Measurements from ENCODE around the gene CSF2RB. TPM values are rescaled to one million over a fixed set of nuclear protein-coding genes. Genes with fewer than 3 reads are reported as not detected.

Gene CSF2RB
- total and polyA plus RNA-seq, 2 of the 13 experiments (the other 11 are each of a cell fraction or from before 2014, with no cell fraction given), result not detected

DNA sequence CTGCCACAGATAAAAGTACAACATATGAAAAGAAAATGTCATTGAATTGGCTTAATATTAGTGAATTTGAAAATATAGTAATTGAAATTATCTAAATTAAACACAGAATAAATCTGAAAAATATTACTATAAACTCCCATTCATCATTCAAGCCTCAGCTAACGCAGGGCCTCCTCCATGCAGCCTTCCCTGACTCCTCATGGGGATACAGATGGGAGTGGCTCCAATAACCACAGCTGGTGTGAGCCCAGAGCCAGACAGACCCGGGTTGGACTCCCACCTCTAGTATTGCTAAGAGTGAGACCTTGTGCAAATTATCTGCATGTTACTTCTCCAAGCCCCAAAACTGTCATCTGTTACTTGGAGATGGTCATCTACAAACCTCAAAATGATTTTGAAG is 44.9 kb downstream of the CSF2RB start:
- no peak overlapping the region for H3K4me2 ChIP-seq (ENCODE audit: low read depth, low read length)
- 0% methylated on average over 2 of the region's 2 CpGs for WGBS (ENCODE audit: low lambda C conversion rate)
- H2AFZ ChIP-seq (ENCODE audit: low read length), result no peak overlapping the region
- H3K9me3 ChIP-seq (ENCODE audit: low read length), result no peaks in the 10 kb centered on the region
- CTCF ChIA-PET (ENCODE audit: low intra/inter-chr PET ratio, low total read pairs), result interaction anchor here (0.6 kb wide), 1 partner anchor 300 kb away, joined by 3 read pairs; no protein-coding TSS in a partner anchor
- no peaks in the 10 kb centered on the region for H4K20me1 ChIP-seq (ENCODE audit: insufficient read depth, low read length)
- H3K4me1 ChIP-seq (ENCODE audit: insufficient read depth, low read length), result no peaks in the 10 kb centered on the region
- no peak overlapping the region for H3K4me3 ChIP-seq (replicated peaks in 1 of 3; ENCODE audit: insufficient read depth in 1 of 3, low read depth in 2 of 3, low read length in 3 of 3)
- BruUV-seq (replicated peaks), result no TSS peak
- intact Hi-C loops (cut with micrococcal nuclease; ENCODE audit: unreplicated experiment) (no loop called here), in situ Hi-C loops (cut with HindIII; ENCODE audit: extremely low pct_ligation_motif_present, low pct_unique_long_range_greater_than_20kb) (no loop called here)
- H3K36me3 ChIP-seq (replicated peaks in 1 of 2; ENCODE audit: control insufficient read depth in 1 of 2, insufficient read depth in 2 of 2, low read length in 2 of 2), result no peaks in the 10 kb centered on the region
- POLR2A ChIA-PET, result no interaction called here
- H3K79me2 ChIP-seq (ENCODE audit: insufficient read depth, low read length), result no peaks in the 10 kb centered on the region
- FAIRE-seq (no peak), DNase-seq (ENCODE audit: low spot score) (no peak), ATAC-seq (no peak)
- peaks cover 0 to 1% of the 10 kb centered on the region in 2 experiments; a peak in 2 of 5 replicates for H3K27me3 ChIP-seq (ENCODE audit: control insufficient read depth in 1 of 2, insufficient read depth in 2 of 2, low read length in 2 of 2)
- no peak overlapping the region for H3K27ac ChIP-seq (ENCODE audit: extremely low read length, insufficient read depth, low read length)
- TF ChIP-seq NFE2L2 (IDR thresholded peaks at IDR 0.05; ENCODE audit: low read length), result no peak
- TF ChIP-seq HNRNPUL1 (IDR thresholded peaks at IDR 0.05; ENCODE audit: low read depth, low read length), result no peak
- no peak for TF ChIP-seq ZFP41 (CRISPR knock-in tag; IDR thresholded peaks at IDR 0.05; ENCODE audit: borderline replicate concordance)
- TF ChIP-seq, protein P1, sequence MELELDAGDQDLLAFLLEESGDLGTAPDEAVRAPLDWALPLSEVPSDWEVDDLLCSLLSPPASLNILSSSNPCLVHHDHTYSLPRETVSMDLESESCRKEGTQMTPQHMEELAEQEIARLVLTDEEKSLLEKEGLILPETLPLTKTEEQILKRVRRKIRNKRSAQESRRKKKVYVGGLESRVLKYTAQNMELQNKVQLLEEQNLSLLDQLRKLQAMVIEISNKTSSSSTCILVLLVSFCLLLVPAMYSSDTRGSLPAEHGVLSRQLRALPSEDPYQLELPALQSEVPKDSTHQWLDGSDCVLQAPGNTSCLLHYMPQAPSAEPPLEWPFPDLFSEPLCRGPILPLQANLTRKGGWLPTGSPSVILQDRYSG (CRISPR knock-in tag; IDR thresholded peaks at IDR 0.05), result no peak
- TF ChIP-seq KDM1A (CRISPR knock-in tag; IDR thresholded peaks at IDR 0.05), result no peak
- TF ChIP-seq NCOA2 (CRISPR knock-in tag; IDR thresholded peaks at IDR 0.05), result no peak
- TF ChIP-seq TAF1 (CRISPR knock-in tag; IDR thresholded peaks at IDR 0.05), result no peak
- TF ChIP-seq, protein P2, sequence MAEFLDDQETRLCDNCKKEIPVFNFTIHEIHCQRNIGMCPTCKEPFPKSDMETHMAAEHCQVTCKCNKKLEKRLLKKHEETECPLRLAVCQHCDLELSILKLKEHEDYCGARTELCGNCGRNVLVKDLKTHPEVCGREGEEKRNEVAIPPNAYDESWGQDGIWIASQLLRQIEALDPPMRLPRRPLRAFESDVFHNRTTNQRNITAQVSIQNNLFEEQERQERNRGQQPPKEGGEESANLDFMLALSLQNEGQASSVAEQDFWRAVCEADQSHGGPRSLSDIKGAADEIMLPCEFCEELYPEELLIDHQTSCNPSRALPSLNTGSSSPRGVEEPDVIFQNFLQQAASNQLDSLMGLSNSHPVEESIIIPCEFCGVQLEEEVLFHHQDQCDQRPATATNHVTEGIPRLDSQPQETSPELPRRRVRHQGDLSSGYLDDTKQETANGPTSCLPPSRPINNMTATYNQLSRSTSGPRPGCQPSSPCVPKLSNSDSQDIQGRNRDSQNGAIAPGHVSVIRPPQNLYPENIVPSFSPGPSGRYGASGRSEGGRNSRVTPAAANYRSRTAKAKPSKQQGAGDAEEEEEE (CRISPR knock-in tag; IDR thresholded peaks at IDR 0.05; ENCODE audit: borderline replicate concordance), result no peak
- no peak for TF ChIP-seq IRF2 (CRISPR knock-in tag; IDR thresholded peaks at IDR 0.05)
- TF ChIP-seq, protein P3, sequence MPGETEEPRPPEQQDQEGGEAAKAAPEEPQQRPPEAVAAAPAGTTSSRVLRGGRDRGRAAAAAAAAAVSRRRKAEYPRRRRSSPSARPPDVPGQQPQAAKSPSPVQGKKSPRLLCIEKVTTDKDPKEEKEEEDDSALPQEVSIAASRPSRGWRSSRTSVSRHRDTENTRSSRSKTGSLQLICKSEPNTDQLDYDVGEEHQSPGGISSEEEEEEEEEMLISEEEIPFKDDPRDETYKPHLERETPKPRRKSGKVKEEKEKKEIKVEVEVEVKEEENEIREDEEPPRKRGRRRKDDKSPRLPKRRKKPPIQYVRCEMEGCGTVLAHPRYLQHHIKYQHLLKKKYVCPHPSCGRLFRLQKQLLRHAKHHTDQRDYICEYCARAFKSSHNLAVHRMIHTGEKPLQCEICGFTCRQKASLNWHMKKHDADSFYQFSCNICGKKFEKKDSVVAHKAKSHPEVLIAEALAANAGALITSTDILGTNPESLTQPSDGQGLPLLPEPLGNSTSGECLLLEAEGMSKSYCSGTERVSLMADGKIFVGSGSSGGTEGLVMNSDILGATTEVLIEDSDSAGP (CRISPR knock-in tag; IDR thresholded peaks at IDR 0.05; ENCODE audit: borderline replicate concordance), result no peak
- no peak for TF ChIP-seq ZNF431 (CRISPR knock-in tag; IDR thresholded peaks at IDR 0.05; ENCODE audit: borderline replicate concordance, low read depth)
- TF ChIP-seq, protein P4, sequence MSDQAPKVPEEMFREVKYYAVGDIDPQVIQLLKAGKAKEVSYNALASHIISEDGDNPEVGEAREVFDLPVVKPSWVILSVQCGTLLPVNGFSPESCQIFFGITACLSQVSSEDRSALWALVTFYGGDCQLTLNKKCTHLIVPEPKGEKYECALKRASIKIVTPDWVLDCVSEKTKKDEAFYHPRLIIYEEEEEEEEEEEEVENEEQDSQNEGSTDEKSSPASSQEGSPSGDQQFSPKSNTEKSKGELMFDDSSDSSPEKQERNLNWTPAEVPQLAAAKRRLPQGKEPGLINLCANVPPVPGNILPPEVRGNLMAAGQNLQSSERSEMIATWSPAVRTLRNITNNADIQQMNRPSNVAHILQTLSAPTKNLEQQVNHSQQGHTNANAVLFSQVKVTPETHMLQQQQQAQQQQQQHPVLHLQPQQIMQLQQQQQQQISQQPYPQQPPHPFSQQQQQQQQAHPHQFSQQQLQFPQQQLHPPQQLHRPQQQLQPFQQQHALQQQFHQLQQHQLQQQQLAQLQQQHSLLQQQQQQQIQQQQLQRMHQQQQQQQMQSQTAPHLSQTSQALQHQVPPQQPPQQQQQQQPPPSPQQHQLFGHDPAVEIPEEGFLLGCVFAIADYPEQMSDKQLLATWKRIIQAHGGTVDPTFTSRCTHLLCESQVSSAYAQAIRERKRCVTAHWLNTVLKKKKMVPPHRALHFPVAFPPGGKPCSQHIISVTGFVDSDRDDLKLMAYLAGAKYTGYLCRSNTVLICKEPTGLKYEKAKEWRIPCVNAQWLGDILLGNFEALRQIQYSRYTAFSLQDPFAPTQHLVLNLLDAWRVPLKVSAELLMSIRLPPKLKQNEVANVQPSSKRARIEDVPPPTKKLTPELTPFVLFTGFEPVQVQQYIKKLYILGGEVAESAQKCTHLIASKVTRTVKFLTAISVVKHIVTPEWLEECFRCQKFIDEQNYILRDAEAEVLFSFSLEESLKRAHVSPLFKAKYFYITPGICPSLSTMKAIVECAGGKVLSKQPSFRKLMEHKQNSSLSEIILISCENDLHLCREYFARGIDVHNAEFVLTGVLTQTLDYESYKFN (CRISPR knock-in tag; conservative IDR thresholded peaks at IDR 0.05), result no peak
- H3K9ac ChIP-seq (ENCODE audit: insufficient read depth, low read depth, low read length), result no peak overlapping the region

Data from HepG2 (cell line).